Thyroid gland (tissue), 4 donors: ENCODE data around the gene OSBPL3.
A peak's percentile ranks its signal among the peaks of the same experiment; 100 is the strongest.

ENCODE experiments used
- CTCF ChIP-seq, 6 experiments: fragments of 200-600 bp in 3 of 6; fragments of 450-650 bp in 3 of 6; sonication (generic) in 3 of 6; IDR thresholded peaks; one replicate each; pipeline ENCODE4 v1.5.1; 2016 to 2019; ENCODE audit warnings: antibody characterized with exemption in 6 of 6, mild to moderate bottlenecking in 2 of 6, inconsistent platforms in 1 of 6, moderate library complexity in 1 of 6
- POLR2A ChIP-seq, 2 donors: fragments of 450-650 bp; IDR thresholded peaks; one replicate each; pipeline ENCODE4 v1.6.1; 2017; ENCODE audit warnings: antibody characterized with exemption in 2 of 2, mild to moderate bottlenecking in 2 of 2, moderate library complexity in 1 of 2

DNA sequence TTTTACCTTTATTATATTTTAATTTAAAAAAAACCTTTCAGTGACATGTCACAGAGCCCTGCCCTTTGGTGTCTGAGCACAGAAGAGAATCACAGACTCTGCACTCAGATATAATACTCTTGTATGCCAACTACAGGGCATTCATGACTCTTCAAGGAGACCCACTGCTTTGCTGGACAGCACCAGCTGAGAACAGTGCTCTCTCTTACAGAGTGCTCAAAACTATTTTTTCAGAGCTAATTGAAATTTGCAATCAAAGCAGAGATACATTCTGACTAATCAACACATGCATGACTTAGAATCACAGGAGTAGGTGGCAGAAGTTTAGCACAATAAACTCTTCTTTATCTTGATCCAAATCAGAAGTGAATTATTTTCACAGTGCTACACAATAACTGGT is 99.1 kb downstream of the OSBPL3 start:
- TF ChIP-seq CTCF (IDR thresholded peaks at IDR 0.05), result peak in 1 of 6 experiments; percentile 13
- TF ChIP-seq POLR2A (IDR thresholded peaks at IDR 0.05), result no peak
